ENCODE data around the gene DCK. TPM values are rescaled to one million over a fixed set of nuclear protein-coding genes. Genes with fewer than 3 reads are reported as not detected.

Gene DCK
- total and polyA plus RNA-seq, 9 of the 15 experiments (the other 6 are each of a cell fraction or from before 2014, with no cell fraction given): 11.3 to 25.8 (median 19.6) TPM

DNA sequence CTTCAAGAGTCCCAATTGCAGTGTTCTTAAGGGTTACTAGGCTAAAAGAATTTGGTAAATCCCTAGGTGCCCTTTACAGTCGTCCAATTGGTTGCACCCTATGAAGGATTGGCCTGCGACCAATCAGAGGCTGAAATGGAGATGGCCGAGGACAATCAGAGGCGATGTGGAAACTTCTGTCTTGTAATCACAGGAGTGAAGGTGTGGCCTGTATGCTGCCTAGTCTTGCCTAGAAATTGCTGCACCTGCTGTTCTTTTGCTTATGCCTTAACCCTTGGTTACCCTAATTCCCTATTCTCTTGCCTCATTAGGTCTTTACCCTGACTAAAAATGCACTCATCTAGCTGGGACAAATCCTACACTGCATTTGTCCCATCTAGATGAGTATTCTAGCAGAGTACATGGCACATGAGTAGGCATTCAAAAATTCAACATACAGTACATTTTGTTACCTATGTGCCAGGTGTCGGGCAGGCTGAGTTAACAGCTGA, 1.0 kb upstream of the DCK start (continued):
- TF ChIP-seq, protein P1, sequence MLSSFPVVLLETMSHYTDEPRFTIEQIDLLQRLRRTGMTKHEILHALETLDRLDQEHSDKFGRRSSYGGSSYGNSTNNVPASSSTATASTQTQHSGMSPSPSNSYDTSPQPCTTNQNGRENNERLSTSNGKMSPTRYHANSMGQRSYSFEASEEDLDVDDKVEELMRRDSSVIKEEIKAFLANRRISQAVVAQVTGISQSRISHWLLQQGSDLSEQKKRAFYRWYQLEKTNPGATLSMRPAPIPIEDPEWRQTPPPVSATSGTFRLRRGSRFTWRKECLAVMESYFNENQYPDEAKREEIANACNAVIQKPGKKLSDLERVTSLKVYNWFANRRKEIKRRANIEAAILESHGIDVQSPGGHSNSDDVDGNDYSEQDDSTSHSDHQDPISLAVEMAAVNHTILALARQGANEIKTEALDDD (IDR thresholded peaks at IDR 0.05): peak; percentile 34; the same call in 1 of the 2 replicates

GRCh38 chr4:70994069-70994366, 569 bp downstream of the DCK start:
- peak overlapping the region; percentile 79 to 99 for H3K9ac ChIP-seq (ENCODE audit: insufficient read depth in 1 of 2, low read depth in 2 of 2, low read length in 2 of 2)
- H3K27me3 ChIP-seq (ENCODE audit: control insufficient read depth in 2 of 2, insufficient read depth in 2 of 2, low read length in 2 of 2): no peaks in the 10 kb centered on the region
- BruUV-seq (replicated peaks): TSS peak; percentile 43
- DNase-seq (ENCODE audit: extremely low read depth in 1 of 4, low spot score in 3 of 4): peak; percentile 46 to 55 (median 52)
- POLR2A ChIA-PET: interaction anchor here (0.6 to 1.3 kb wide), 7 partner anchors 10 to 431 kb away, joined by 3 to 7 read pairs (median 3); partner anchors contain the start of gene MOB1B
- H3K36me3 ChIP-seq (ENCODE audit: control insufficient read depth, insufficient read depth, low read length): peaks cover 12% of the 10 kb centered on the region; the same call in 1 of the 3 replicates
- H2AFZ ChIP-seq (ENCODE audit: low read depth, low read length): peak overlapping the region; percentile 94
- no peak for FAIRE-seq
- H3K9me1 ChIP-seq (ENCODE audit: control insufficient read depth, insufficient read depth, low read length): no peaks in the 10 kb centered on the region
- intact Hi-C loops (cut with micrococcal nuclease): loop anchor here (5.0 to 10.0 kb wide), 2 partner anchors 157 to 289 kb away; partner anchors contain the start of gene GRSF1
- H3K4me1 ChIP-seq (replicated peaks in 1 of 2; ENCODE audit: control insufficient read depth in 2 of 2, insufficient read depth in 2 of 2, low read length in 2 of 2): peaks cover 15 to 19% of the 10 kb centered on the region in 2 experiments; a peak in 4 of 5 replicates
- peak; percentile 30 for ATAC-seq
- H3K27ac ChIP-seq (ENCODE audit: extremely low read depth, low read depth, low read length): peak overlapping the region; percentile 85
- H3K4me2 ChIP-seq (ENCODE audit: insufficient read depth, low read length): peak overlapping the region; percentile 85
- H4K20me1 ChIP-seq (replicated peaks; ENCODE audit: control insufficient read depth, insufficient read depth, low read length): no peaks in the 10 kb centered on the region
- CTCF ChIA-PET (ENCODE audit: low intra/inter-chr PET ratio): no interaction called here
- in situ Hi-C loops (cut with MboI): no loop called here
- no peaks in the 10 kb centered on the region for H3K9me3 ChIP-seq (replicated peaks; ENCODE audit: control insufficient read depth, insufficient read depth, low read depth, low read length)
- H3K79me2 ChIP-seq (ENCODE audit: control insufficient read depth, insufficient read depth, low read length): peaks cover 55% of the 10 kb centered on the region
- 0% methylated on average over 11 of the region's 11 CpGs for WGBS (ENCODE audit: insufficient coverage, low coverage, missing lambda C conversion rate)
- peak overlapping the region; percentile 82 for H3K4me3 ChIP-seq
- TF ChIP-seq SIRT6 (IDR thresholded peaks at IDR 0.05; ENCODE audit: low read depth, low read length) (no peak), HDGF (IDR thresholded peaks at IDR 0.05) (0 out of 2 replicates have a peak, but pooled peaks have one; percentile 40), KDM1A (IDR thresholded peaks at IDR 0.05) (no peak), ZNF324 (CRISPR knock-in tag; IDR thresholded peaks at IDR 0.05) (no peak), ZSCAN29 (IDR thresholded peaks at IDR 0.05) (no peak)
- TF ChIP-seq, protein P2, sequence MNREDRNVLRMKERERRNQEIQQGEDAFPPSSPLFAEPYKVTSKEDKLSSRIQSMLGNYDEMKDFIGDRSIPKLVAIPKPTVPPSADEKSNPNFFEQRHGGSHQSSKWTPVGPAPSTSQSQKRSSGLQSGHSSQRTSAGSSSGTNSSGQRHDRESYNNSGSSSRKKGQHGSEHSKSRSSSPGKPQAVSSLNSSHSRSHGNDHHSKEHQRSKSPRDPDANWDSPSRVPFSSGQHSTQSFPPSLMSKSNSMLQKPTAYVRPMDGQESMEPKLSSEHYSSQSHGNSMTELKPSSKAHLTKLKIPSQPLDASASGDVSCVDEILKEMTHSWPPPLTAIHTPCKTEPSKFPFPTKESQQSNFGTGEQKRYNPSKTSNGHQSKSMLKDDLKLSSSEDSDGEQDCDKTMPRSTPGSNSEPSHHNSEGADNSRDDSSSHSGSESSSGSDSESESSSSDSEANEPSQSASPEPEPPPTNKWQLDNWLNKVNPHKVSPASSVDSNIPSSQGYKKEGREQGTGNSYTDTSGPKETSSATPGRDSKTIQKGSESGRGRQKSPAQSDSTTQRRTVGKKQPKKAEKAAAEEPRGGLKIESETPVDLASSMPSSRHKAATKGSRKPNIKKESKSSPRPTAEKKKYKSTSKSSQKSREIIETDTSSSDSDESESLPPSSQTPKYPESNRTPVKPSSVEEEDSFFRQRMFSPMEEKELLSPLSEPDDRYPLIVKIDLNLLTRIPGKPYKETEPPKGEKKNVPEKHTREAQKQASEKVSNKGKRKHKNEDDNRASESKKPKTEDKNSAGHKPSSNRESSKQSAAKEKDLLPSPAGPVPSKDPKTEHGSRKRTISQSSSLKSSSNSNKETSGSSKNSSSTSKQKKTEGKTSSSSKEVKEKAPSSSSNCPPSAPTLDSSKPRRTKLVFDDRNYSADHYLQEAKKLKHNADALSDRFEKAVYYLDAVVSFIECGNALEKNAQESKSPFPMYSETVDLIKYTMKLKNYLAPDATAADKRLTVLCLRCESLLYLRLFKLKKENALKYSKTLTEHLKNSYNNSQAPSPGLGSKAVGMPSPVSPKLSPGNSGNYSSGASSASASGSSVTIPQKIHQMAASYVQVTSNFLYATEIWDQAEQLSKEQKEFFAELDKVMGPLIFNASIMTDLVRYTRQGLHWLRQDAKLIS (CRISPR knock-in tag; IDR thresholded peaks at IDR 0.05): peak; percentile 60; the same call in 1 of the 2 replicates
- TF ChIP-seq, protein P3, sequence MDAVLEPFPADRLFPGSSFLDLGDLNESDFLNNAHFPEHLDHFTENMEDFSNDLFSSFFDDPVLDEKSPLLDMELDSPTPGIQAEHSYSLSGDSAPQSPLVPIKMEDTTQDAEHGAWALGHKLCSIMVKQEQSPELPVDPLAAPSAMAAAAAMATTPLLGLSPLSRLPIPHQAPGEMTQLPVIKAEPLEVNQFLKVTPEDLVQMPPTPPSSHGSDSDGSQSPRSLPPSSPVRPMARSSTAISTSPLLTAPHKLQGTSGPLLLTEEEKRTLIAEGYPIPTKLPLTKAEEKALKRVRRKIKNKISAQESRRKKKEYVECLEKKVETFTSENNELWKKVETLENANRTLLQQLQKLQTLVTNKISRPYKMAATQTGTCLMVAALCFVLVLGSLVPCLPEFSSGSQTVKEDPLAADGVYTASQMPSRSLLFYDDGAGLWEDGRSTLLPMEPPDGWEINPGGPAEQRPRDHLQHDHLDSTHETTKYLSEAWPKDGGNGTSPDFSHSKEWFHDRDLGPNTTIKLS (IDR thresholded peaks at IDR 0.05; ENCODE audit: borderline replicate concordance, low read depth): no peak
- TF ChIP-seq, protein P4, sequence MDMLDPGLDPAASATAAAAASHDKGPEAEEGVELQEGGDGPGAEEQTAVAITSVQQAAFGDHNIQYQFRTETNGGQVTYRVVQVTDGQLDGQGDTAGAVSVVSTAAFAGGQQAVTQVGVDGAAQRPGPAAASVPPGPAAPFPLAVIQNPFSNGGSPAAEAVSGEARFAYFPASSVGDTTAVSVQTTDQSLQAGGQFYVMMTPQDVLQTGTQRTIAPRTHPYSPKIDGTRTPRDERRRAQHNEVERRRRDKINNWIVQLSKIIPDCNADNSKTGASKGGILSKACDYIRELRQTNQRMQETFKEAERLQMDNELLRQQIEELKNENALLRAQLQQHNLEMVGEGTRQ (CRISPR knock-in tag; IDR thresholded peaks at IDR 0.05): 0 out of 2 replicates have a peak, but pooled peaks have one; percentile 5
